HG03342 (cell line): ENCODE measurements around the gene ALS2CL.
A peak's percentile ranks its signal among the peaks of the same experiment; 100 is the strongest.

Source experiments
- ATAC-seq: cut with Tn5 transposase; IDR thresholded peaks from one replicate; pipeline ENCODE4 v1.9.1; 2021; ENCODE audit warnings: mild to moderate bottlenecking, moderate library complexity; ENCODE audit not compliant: unreplicated experiment

ALS2CL gene

DNA sequence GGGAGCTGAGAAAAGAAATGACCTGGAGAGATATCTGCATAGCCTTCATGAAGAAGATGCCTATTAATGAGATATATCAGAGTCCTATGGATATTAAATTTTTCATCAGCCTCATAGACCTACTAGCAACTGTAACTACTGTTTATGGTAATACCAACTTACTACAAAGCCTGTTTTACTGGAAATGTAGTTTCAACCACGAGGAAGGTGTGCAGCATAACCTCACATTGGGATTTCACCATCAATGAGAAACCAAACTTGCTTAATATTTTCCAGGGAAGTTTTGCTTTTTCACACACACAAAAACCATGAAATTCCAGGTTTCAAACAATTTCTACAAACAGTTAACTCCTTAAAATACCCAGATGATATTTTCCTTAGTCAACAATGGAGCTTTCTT, 49.8 kb downstream of the ALS2CL start:
- no peak for ATAC-seq

DNA sequence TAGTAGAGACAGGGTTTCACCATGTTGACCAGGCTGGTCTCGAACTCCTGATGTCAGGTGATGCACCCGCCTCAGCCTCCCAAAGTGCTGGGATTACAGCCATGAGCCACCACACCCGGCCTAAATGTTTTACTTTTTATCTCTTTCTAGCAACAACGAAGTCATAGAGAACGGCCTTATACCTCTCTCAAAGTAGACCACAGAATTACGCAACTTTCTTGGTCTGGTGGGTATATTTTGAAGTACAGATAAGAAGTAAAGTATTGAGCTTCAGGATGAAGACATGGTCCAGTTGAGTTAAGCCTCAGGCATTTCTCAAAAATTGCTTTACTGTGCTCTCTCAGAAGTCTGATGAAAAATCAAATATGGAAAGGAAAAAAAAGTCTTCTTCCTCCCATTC, 50.5 kb downstream of the ALS2CL start:
- ATAC-seq = no peak

DNA sequence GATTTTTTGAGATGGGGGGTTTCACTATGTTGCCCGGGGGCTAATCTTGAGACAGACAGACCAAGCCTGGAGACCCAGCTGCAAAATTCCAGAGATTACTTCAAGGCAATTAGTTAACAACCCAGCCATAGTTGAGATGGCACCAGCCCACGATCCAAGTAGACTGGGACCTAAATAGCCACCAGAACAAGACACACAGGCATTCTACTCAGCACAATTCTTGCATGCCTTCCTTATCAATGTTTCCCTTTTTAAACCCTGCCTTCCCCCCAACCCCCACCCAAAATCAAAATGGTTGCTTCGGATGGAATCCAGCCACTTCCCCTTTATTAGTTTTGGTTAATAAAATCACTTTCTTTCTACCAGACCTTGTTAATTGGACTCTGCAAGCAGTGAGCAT, 52.6 kb downstream of the ALS2CL start:
- no peak for ATAC-seq

- ATAC-seq = no peak
Observed at GRCh38 chr3:46639221-46639620, 54.3 kb downstream of the ALS2CL start.

- ATAC-seq = no peak
Observed at GRCh38 chr3:46634856-46635255, 58.6 kb downstream of the ALS2CL start.

- no peak for ATAC-seq
Observed at GRCh38 chr3:46632792-46633191, 60.7 kb downstream of the ALS2CL start.

- peak; percentile 91 for ATAC-seq
Observed at GRCh38 chr3:46629551-46630517, 63.6 kb downstream of the ALS2CL start.

DNA sequence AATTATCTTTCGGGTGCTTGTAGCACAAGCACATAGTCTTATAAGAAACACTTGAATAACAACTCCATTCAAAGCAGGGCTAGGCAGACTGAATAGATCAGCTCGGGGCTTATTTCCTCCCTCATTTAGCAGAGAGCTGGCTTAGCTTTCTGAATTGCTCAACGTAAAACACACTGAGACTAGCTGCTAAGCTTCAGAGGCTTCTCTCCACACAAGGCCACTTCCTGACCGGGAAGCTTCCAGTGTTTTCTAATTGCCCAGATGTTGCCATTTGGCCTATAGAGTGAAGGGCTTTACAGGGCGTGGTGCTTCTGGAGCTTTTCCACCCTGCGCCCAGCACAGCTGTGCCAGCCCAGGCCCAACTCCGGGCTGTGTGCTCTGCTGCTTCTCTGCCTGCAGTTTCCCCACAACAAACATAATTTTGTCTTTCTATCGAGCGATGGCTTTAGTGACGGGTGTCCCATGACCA, 64.5 kb downstream of the ALS2CL start:
- no peak for ATAC-seq

GRCh38 chr3:46627078-46627477, 66.4 kb downstream of the ALS2CL start:
- ATAC-seq = no peak

GRCh38 chr3:46626039-46626438, 67.4 kb downstream of the ALS2CL start:
- no peak for ATAC-seq

GRCh38 chr3:46624975-46625490, 68.4 kb downstream of the ALS2CL start:
- ATAC-seq = no peak

DNA sequence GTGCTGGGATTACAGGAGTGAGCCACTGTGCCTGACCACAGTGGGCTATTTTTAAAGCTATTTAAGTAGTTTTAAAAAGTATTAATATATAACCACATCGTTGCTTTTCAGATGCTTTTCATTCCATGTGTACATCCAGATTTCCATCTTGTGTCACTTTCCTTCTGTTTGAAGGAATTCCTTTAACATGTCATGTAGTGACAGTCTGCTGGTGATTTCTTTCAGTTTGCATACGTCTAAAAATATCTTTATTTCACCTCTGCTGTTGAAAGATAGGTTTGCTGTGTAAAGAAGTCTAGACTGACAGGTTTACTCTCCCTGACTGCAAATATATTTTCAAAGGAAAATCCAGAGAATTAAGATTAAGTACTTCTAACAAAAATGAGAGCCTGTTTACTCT, 68.9 kb downstream of the ALS2CL start:
- ATAC-seq = no peak

GRCh38 chr3:46619845-46620778, 73.4 kb downstream of the ALS2CL start:
- no peak for ATAC-seq
